ENCODE results near the gene ZC3H10.
"Not testable (repeated sequence)": the region's sequence is repeated elsewhere in the genome, so short reads cannot be mapped to it uniquely, and the experiment has no call there.

ZC3H10 gene

DNA sequence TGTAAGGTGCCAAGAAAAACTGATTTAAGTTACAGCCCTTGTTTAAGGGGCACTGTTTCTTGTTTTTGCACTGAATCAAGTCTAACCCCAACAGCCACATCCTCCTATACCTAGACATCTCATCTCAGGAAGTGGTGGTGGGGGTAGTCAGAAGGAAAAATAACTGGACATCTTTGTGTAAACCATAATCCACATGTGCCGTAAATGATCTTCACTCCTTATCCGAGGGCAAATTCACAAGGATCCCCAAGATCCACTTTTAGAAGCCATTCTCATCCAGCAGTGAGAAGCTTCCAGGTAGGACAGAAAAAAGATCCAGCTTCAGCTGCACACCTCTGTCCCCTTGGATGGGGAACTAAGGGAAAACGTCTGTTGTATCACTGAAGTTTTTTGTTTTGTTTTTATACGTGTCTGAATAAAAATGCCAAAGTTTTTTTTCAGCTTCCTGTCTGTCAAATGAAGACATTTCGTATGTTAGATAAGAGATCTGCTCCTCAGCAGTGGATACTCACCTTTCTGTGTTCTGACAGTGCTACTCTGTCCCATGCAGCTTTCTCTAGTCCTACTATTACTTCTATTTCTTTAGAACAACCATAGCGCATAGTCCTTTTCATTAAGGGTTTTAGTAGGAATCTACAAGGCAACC lies 14.9 kb upstream of the ZC3H10 start:
- ATAC-seq = no peak

DNA sequence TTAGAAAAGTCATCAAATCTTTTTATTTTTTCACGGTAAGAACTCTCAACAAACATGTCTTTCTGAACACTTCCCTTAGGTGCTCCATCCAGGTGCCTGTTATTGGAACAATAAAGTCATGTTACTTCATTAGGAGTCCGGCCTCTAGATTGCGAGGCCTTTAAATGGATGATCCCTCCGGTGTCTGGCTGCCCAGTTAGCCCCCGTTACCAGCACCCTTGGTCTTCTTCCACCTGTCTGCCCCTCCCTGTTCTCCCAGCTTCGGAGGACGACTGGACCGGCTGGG lies 14.3 kb upstream of the ZC3H10 start:
- DNase-seq (no peak), ATAC-seq (no peak)

More for the DNA sequence above, 14.9 kb upstream of the ZC3H10 start:
- no peak for DNase-seq

DNA sequence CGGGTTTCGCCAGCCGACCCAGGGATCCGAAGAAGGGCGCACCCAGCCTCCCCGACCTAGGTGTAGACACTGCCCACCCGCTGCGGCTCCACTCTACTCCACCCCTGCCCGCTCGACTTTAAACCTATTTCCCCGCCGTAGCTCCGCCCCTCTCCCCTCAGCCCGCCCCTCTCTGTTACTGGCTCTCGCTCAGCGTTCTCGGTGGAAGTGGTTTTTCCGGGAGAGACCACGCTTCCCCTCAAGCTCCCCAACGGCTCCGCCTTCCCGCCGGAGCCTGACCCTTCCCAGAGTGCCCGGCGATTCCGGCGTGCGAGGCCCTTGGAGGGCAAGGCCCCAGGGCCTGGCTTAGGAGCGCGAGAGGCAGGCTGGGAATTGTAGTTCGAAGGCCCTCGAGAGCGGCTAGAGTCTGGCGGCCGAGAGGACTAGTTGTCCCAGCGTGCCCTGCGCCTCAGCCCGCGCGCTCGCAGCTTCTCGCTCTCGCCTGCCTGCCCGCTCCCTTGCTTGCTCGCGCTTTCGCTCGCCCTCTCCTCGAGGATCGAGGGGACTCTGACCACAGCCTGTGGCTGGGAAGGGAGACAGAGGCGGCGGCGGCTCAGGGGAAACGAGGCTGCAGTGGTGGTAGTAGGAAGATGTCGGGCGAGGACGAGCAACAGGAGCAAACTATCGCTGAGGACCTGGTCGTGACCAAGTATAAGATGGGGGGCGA lies 13.8 kb upstream of the ZC3H10 start, which contains the start of gene PA2G4:
TSS of gene PA2G4 (plus strand) at position 451 of the 706 bp plus-strand sequence. CDS start at position 630, 179 bp downstream.
- ATAC-seq = peak; percentile 99
- peak; percentile 98 for DNase-seq

DNA sequence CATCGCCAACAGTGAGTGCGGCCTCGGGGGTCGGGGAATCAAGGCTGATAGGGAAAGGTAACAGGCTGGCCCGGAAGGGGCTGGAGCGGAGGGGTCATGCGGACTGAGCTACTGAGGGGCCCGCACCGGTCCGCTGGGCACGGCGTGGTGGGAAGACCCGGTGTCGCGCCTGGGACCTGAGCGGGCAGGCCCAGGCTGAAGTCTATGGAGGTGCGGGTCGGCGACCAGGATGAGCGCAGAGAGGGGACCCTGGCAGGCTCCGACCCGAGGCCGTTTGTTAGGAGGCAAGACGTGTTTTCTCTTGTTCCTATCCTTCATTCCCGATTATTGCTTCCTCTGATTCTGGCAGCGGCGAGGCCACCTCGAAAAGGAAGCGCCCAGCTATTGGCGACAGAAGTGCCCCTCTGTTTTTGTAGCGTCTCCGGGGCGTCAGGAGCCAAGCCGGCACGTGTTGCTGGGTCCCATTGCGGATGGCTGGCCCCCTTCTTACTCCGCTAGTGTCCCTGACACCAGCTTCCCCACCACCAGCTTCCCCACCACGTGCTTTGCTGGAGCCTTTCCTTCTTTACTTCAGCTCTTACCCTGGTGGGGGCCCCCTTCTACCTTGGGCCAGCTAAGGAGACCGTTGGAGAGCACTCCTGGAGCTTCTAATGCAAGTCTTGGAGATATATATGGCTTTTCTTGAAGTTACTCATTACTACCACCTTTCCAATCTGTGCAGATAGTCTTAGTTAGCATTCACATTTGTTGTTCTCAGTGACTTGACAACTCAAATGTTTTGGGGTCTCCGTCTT lies 13.1 kb upstream of the ZC3H10 start:
- peak; percentile 1 for ATAC-seq
- peak; percentile 43 for DNase-seq

DNA sequence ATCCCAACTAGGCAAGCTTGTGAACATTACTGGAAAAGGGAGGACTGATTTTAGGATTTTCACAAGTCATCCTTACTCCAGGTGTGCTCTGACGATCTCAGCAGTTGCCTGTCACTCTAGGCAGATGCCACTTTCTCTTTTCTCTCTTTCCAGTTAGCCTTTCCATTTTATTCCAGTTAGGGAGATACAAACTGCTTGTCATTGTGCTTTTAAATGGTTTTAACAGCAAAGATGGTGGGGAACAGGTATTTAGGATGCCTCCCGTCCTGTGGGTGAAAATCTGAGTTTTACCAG lies 12.5 kb upstream of the ZC3H10 start:
- ATAC-seq = no peak

DNA sequence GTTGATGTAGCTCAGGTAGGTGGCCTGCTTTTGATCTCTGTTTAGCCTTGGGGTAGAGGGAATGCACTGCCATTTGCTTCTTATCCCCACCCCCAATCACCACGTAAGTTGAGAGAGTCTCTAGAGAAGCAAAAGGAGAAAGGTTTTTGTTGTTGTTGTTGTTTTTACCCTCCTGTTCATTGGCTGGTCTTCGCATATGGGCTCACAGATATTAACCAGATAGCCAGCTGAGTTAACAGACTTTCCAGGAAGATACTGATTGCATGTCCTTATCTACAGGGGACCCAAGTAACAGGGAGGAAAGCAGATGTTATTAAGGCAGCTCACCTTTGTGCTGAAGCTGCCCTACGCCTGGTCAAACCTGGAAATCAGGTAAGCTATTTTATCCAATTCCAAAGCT lies 10.8 kb upstream of the ZC3H10 start:
- no peak for ATAC-seq

More for the DNA sequence above, 12.5 kb upstream of the ZC3H10 start:
- DNase-seq = no peak

DNA sequence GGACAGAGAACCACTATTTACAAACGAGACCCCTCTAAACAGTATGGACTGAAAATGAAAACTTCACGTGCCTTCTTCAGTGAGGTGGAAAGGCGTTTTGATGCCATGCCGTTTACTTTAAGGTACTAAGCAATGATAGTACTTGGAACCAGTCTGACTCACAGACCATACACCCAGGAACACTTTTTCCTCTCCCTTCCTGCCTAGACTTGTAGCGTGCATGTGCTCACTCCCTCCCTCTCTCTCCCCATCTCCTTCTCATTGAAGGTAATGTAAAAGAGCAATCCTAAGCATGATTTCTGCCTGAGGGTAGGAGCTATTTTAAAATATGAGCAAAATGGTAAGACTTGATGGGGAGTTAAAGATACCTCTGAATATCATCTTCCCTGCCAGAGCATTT lies 7.5 kb upstream of the ZC3H10 start:
- DNase-seq (no peak), ATAC-seq (no peak)

More for the DNA sequence above, 10.8 kb upstream of the ZC3H10 start:
- DNase-seq = no peak

DNA sequence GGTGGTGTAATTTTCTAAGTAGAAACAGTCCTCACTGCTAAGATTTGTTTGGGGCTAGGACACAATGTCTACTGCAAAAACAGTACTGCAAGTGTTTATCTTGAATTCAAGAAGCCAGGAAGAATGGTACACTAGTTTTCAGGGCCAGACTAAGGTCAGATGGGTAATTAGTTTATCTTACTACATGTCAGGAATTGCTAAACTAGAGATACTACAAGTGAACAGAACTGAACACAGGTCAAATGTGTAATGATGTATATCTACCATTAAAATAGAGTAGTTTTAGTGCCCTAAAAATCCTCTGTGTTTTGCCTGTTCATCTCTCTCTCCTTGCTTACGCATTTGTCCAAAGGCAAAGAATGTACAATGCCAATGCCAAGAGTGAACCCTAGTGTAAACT lies 4.0 kb upstream of the ZC3H10 start:
- ATAC-seq = no peak

DNA sequence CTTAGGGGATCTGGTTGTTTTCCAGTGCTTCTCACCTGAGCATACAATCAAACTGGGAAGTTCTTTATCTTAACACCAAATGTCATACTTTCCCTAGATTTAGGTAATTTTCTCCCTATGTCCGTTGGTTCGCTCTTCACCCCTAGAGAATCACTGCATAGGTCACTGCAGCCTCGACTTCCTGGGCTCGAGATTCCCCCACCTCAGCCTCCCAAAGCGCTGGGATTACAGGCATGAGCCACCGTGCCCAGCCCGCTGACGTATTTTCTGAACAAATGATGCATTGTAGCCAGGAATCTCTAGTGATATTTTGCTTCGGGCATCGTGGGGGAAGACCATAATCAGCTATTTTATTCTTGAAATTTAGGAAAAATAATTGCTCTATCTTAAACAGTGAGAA lies 2.7 kb upstream of the ZC3H10 start:
- ATAC-seq (no peak), DNase-seq (no peak)

More for the DNA sequence above, 4.0 kb upstream of the ZC3H10 start:
- no peak for DNase-seq

DNA sequence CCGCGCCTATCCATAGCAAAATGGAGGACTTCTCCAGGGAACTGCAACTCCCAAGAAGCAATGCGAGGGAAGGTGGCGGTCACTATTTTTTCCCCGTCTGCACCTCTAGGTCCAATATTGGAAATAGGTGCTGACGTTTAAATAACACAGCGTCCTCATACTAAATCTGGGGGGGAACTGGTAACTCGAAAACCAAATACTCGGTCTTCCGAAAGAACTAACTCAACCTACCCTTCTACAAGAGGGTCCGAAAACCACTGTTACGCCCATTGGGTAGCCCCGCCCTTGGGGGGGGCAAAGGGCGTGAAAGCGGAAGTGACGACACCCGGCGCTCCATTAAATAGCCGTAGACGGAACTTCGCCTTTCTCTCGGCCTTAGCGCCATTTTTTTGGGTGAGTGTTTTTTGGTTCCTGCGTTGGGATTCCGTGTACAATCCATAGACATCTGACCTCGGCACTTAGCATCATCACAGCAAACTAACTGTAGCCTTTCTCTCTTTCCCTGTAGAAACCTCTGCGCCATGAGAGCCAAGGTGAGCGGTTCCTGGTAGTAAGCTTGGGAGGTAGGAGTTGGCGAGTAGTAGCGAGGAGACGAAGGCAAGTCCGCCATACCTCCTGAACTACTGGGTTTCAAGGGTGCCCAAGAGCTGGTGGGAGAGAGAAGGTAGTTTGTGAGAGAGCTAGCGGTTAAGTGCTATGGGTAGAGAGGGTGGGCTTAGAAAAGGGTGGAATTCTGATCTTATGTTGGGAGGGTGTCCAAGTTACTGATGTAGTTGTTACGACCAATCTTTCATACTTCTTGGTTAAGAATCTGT lies 1.6 kb upstream of the ZC3H10 start, which contains the start of gene RPL41:
TSS of gene RPL41 (plus strand) at position 367 of the 815 bp plus-strand sequence.
- DNase-seq (peak; percentile 94), ATAC-seq (peak; percentile 38)

DNA sequence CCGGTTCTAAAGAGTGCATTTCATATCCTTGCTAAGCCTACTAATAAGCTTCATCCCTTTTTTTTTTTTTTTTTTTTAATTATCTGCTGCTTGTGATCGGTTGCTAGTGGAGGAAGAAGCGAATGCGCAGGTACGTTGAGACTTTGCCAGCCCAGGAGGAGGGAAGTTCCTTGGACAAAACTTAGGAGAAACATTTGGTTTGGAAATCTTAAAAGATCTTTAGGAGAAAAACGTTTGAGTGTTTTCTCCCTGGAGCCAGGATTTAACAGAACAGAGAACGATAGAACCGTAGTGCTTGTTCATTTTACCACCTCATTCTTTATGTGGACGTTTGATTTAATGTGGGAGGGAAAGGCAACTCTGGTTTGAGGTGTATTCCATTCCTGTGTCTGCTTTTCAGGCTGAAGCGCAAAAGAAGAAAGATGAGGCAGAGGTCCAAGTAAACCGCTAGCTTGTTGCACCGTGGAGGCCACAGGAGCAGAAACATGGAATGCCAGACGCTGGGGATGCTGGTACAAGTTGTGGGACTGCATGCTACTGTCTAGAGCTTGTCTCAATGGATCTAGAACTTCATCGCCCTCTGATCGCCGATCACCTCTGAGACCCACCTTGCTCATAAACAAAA lies 872 bp upstream of the ZC3H10 start:
- DNase-seq, ATAC-seq: not testable (repeated sequence)

DNA sequence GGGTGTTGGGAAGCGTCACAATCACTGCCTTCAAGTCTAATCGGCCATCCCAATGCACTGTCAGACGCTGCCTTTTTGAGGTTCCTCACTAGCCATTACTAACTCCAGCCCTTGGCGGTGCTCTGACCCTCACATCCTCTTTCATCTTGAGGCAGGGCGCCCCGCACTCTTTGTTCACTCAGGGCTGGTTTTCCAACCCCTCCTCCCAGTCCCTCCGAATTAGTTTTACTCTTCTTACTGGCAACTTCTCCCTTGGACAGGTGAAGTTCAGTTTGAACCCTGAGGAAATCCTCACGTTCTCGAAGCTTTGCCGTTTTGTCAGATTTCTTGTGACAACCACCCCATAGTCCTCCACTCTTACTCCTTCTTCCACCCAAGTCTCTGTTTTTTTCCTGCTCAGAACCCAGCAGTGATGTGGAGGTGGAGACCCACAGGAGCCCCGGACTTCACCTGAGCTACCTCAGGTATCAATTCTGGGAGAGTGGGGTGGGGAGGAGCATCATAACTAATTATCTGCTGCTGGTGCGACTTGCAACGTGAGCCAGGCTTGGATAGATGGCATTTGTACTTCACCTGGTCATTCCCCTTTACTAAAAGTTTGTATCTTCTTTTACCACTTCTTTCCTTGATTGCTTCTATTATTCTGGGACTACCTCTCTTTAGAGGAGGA lies 757 bp downstream of the ZC3H10 start:
- DNase-seq (no peak), ATAC-seq (no peak)

DNA sequence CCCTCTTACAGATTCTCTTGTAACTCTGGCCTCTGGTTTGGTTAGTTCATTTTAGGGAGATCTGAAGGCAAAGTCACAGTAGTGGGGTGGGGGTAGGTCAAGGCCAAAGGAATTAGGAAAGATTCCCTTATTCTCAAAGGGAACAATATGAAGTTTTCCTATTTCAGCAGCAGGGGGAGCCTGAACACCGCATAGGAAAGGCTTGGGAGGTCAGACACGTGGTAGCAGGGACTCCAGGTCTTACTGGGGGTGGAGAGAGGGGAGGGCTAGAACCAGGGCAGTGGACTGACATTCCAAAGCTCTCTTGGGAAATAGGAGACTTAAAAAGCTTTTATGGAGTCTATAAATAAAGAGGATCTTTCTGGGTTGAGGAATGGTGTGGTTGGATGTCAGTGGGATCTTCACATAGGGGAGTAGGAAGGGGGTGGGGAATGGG lies 1.3 kb downstream of the ZC3H10 start:
- DNase-seq (peak; percentile 61), ATAC-seq (no peak)

DNA sequence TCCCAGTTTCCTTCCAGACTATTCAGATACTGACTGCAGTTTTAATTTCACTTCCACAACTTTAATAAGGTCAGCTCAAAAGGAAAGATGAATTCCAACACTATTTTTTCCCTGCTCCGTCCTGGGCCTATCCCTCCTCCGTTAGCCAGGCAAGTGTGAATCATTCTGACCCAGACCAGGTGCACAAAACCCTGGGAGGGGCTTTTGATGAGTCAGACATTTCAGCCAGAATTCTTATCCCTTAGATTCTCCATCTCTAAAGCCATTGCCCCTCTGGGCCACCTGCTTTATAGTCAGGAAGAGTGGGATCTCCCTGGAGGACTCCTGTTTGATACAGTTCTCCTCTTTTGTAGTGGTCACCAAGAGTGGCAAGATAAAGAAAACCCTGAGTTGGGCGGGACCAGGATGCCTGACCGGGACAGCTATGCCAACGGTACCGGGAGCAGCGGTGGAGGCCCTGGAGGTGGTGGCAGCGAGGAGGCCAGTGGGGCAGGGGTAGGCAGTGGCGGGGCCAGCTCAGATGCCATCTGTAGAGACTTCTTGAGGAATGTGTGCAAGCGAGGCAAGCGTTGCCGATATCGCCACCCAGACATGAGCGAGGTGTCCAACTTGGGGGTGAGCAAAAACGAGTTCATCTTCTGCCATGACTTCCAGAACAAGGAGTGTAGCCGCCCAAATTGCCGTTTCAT lies 2.2 kb downstream of the ZC3H10 start:
- ATAC-seq = no peak

DNA sequence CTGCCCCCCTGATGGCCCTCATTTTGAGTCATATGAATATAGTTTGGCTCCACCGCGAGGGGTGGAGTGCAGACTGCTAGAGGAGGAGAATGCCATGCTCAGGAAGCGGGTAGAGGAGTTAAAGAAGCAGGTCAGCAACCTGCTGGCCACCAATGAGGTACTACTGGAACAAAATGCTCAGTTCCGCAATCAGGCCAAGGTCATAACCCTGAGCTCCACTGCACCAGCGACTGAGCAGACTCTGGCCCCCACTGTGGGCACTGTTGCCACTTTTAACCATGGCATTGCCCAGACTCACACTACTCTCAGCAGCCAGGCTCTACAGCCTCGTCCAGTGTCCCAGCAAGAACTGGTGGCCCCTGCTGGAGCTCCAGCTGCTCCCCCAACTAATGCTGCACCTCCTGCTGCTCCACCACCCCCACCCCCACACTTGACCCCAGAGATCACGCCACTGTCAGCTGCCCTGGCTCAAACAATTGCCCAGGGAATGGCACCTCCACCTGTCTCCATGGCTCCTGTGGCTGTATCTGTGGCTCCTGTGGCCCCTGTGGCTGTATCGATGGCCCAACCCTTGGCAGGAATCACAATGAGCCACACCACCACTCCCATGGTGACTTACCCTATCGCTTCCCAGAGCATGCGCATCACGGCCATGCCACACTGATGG lies 3.3 kb downstream of the ZC3H10 start:
- DNase-seq (no peak), ATAC-seq (no peak)

More for the DNA sequence above, 2.2 kb downstream of the ZC3H10 start:
- no peak for DNase-seq

DNA sequence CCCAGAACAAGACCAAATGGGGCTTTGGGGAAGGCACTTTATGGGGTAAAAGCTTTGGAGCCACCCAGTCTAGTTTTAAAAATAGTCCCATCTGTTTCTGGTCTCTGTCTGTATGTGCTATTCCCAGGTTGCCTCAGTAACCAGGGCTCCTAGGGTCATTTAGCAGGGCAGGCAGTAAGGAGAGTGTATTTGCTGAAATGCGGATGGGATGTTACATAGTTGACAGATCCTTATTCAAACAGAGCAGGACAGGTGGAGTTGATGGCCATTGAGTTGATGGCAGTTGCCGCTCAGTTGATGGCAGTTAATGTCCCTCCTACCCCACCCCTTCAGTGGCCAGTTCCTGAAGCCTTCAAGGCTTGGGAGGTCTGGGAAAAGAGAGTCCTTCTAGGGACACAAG lies 4.6 kb downstream of the ZC3H10 start:
- DNase-seq (no peak), ATAC-seq (no peak)

DNA sequence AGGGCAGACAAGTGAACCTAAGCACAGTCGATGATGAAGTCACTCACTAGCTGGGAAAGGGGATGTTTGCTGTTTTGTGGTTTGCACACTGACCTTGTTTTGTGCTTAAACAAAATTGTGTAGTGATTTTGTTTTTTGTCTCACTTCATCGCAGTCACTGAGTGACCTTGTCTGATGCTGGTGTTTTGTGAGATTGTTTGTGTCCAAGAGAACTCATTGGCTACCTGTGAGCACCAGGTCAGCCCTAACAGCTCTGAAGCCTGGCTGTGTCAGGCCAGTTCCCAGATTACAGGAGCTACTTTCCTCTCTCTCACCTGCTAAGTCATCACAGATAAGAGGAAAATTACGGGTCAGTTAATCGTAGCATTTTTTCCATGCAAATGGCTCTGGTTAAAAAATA lies 6.1 kb downstream of the ZC3H10 start:
- no peak for DNase-seq
- ATAC-seq = no peak

DNA sequence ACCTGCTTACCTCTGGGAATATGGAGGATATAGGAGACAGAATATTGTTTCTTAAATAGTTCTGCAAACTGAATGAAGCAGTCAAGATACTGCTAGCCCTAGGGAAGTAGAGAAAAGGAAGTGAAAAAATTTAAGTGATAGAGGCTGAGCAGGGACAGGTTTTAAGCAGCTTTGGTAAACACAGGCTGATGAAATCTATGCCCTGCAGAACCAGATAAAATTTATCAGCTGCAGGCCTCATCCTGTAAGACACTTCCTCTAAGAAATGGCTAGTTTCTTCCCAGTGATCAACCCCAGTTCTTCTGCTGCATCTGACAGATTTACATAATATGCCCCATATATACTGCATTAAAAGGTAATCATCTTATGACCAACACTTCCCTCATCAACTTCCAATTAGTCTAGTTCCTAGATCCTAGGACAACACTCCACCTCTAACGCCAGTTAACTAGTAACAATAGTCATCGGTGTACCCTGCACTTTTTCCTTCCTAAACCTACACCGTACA lies 8.7 kb downstream of the ZC3H10 start:
- DNase-seq = no peak
- ATAC-seq = no peak

DNA sequence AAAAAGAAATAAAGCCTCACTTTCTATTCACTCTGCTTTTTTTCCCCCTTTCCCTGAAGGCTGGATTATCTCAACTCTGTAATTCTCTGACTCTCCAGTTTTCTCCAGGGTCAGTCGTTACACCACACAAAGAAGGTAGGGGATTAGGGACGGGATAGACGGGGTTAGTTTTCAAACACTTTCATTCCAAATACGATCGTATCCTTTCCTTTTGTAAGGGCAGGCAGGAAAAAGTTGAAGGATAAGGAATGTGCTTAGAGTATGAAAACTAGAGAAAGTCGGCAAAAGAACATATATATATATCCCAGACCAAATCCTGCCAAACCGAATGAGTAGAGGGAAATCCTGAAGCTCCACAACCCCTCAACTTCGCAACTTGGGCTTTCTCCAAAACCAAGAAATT lies 9.4 kb downstream of the ZC3H10 start:
- DNase-seq (no peak), ATAC-seq (no peak)
